Loucy (cell line): ENCODE results near the gene KRTAP10-3.

Experiments
- H2AFZ ChIP-seq: fragments of 200-600 bp; sonication (generic); 2 replicates; pipeline ENCODE4 v1.6.0; 2016; ENCODE audit warnings: antibody characterized with exemption, mild to moderate bottlenecking, low read length, moderate library complexity
- H3F3A ChIP-seq: fragments of 200-600 bp; 2 replicates; pipeline ENCODE4 v1.6.0; 2016; ENCODE audit warnings: antibody characterized with exemption, low read depth, mild to moderate bottlenecking
- H3K27me3 ChIP-seq: fragments of 200-600 bp; sonication (generic); 2 replicates; pipeline ENCODE4 v1.6.1; 2014; ENCODE audit warnings: low read length, mild to moderate bottlenecking; ENCODE audit not compliant: insufficient read depth, poor library complexity, severe bottlenecking
- H3K36me3 ChIP-seq: fragments of 200-600 bp; sonication (generic); 2 replicates; pipeline ENCODE4 v1.6.1; 2016; ENCODE audit warnings: low read length; ENCODE audit not compliant: insufficient read depth
- H3K4me1 ChIP-seq: fragments of 200-600 bp; sonication (generic); 2 replicates; pipeline ENCODE4 v1.5.1; 2014; ENCODE audit warnings: low read length, mild to moderate bottlenecking; ENCODE audit not compliant: insufficient read depth, poor library complexity, severe bottlenecking
- H3K4me2 ChIP-seq: fragments of 200-600 bp; sonication (generic); 2 replicates; pipeline ENCODE4 v1.6.0; 2014; ENCODE audit warnings: antibody characterized with exemption, low read length, low read depth, mild to moderate bottlenecking; ENCODE audit not compliant: poor library complexity, severe bottlenecking
- H3K4me3 ChIP-seq: fragments of 200-600 bp; sonication (generic); 2 replicates; pipeline ENCODE4 v1.5.1; 2014; ENCODE audit warnings: low read length, mild to moderate bottlenecking, mixed read lengths; ENCODE audit not compliant: poor library complexity, severe bottlenecking
- H3K79me2 ChIP-seq: fragments of 200-600 bp; sonication (generic); 2 replicates; pipeline ENCODE4 v1.6.1; 2014; ENCODE audit warnings: low read length; ENCODE audit not compliant: insufficient read depth
- H3K9ac ChIP-seq: fragments of 200-600 bp; sonication (generic); 2 replicates; pipeline ENCODE4 v1.6.0; 2014; ENCODE audit warnings: mild to moderate bottlenecking, low read depth, low read length, moderate library complexity; ENCODE audit not compliant: poor library complexity, severe bottlenecking
- H3K9me2 ChIP-seq: fragments of 200-600 bp; sonication (generic); replicated peaks from 2 replicates; pipeline ENCODE4 v1.6.1; 2016; ENCODE audit warnings: low read depth, low read length, mixed read lengths
- H3K9me3 ChIP-seq: fragments of 200-600 bp; sonication (generic); 2 replicates; pipeline ENCODE4 v1.6.1; 2014; ENCODE audit warnings: mild to moderate bottlenecking, antibody characterized with exemption, low read length, low read depth; ENCODE audit not compliant: insufficient read depth
- H4K20me1 ChIP-seq: fragments of 200-600 bp; sonication (generic); 2 replicates; pipeline ENCODE4 v1.6.0; 2014; ENCODE audit warnings: antibody characterized with exemption, low read length, mild to moderate bottlenecking; ENCODE audit not compliant: insufficient read depth, poor library complexity, severe bottlenecking
- CTCF ChIP-seq: fragments of 200-600 bp; sonication (generic); conservative IDR thresholded peaks from 2 replicates; pipeline ENCODE4 v1.5.1; 2014; ENCODE audit warnings: mild to moderate bottlenecking, antibody characterized with exemption, low read length
- EZH2phosphoT487 ChIP-seq: fragments of 200-600 bp; IDR thresholded peaks from 2 replicates; pipeline ENCODE4 v1.6.1; 2018; ENCODE audit warnings: antibody characterized with exemption, mild to moderate bottlenecking, moderate library complexity, borderline replicate concordance

The KRTAP10-3 gene

GRCh38 chr21:44527983-44528633 is 30.5 kb downstream of the KRTAP10-3 start:
- Histone ChIP-seq H2AFZ (no peak overlapping the region), H3K9ac (no peak overlapping the region), H3K36me3 (no peaks in the 10 kb centered on the region), H3K9me3 (peaks cover 11% of the 10 kb centered on the region; the same call in 1 of the 2 replicates), H3K4me1 (no peaks in the 10 kb centered on the region), H3F3A (no peaks in the 10 kb centered on the region), H3K4me2 (no peak overlapping the region), H3K9me2 (no peaks in the 10 kb centered on the region), H3K27me3 (no peaks in the 10 kb centered on the region), H4K20me1 (no peaks in the 10 kb centered on the region), H3K4me3 (no peak overlapping the region), H3K79me2 (no peaks in the 10 kb centered on the region)
- TF ChIP-seq CTCF (no peak), EZH2phosphoT487 (no peak)

GRCh38 chr21:44527156-44527982 is 31.2 kb downstream of the KRTAP10-3 start:
- Histone ChIP-seq H3K4me1 (no peaks in the 10 kb centered on the region), H3K9me2 (no peaks in the 10 kb centered on the region), H4K20me1 (no peaks in the 10 kb centered on the region), H3K9me3 (peaks cover 11% of the 10 kb centered on the region; the same call in 1 of the 2 replicates), H3K27me3 (no peaks in the 10 kb centered on the region), H3K36me3 (no peaks in the 10 kb centered on the region), H3F3A (no peaks in the 10 kb centered on the region), H3K79me2 (no peaks in the 10 kb centered on the region), H3K9ac (no peak overlapping the region), H2AFZ (no peak overlapping the region), H3K4me2 (no peak overlapping the region), H3K4me3 (no peak overlapping the region)
- no peak for TF ChIP-seq CTCF
- no peak for TF ChIP-seq EZH2phosphoT487

- H2AFZ ChIP-seq = no peak overlapping the region
- no peaks in the 10 kb centered on the region for H4K20me1 ChIP-seq
- no peak overlapping the region for H3K4me2 ChIP-seq
- TF ChIP-seq EZH2phosphoT487 (no peak), CTCF (no peak)
- H3K9me3 ChIP-seq = peaks cover 11% of the 10 kb centered on the region; the same call in 1 of the 2 replicates
- H3K36me3 ChIP-seq = no peaks in the 10 kb centered on the region
- H3K9me2 ChIP-seq = no peaks in the 10 kb centered on the region
- H3K4me3 ChIP-seq = no peak overlapping the region
- no peaks in the 10 kb centered on the region for H3F3A ChIP-seq
- no peak overlapping the region for H3K9ac ChIP-seq
- H3K79me2 ChIP-seq = no peaks in the 10 kb centered on the region
- no peaks in the 10 kb centered on the region for H3K27me3 ChIP-seq
- no peaks in the 10 kb centered on the region for H3K4me1 ChIP-seq
Measured at GRCh38 chr21:44526096-44526997, 32.2 kb downstream of the KRTAP10-3 start.
